GM21737 (cell line): Measurements from ENCODE around the gene HOXC6.

Experiments used
- ATAC-seq: cut with Tn5 transposase; IDR thresholded peaks from one replicate; pipeline ENCODE4 v1.9.1; 2021; ENCODE audit warnings: mild to moderate bottlenecking, moderate library complexity; ENCODE audit not compliant: unreplicated experiment

The HOXC6 gene

GRCh38 chr12:53989227-53990113, 38.8 kb upstream of the HOXC6 start:
- ATAC-seq, result no peak

GRCh38 chr12:53990311-53991076, 37.7 kb upstream of the HOXC6 start:
- ATAC-seq, result no peak

- ATAC-seq, result no peak
Measured at GRCh38 chr12:53991077-53991460, 37.2 kb upstream of the HOXC6 start.

DNA sequence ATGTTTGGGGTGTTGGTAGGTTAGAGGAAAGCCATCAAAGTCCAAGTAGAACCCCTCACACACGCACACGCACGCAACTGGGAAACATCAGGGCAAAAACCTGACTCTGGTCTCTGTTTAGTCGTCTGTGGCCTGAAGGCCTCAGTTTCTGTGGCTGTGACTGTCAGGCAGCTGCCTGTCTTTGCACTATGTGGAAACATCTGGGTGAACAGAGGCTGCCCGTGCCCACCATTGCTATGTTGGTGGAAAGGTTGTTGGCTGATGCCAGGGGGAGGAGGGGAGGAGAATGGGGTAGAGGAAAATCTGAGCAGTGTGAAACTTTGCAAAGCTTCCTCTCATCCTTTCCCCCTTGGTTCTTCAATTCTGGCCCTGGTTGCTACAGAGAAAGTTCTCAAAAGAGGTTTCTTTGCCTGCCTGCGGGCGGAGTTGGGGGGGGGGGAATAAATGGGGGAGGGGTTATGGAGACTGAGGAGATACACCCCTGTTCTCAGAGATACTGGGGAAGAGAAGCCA, 35.8 kb upstream of the HOXC6 start:
- ATAC-seq, result no peak

DNA sequence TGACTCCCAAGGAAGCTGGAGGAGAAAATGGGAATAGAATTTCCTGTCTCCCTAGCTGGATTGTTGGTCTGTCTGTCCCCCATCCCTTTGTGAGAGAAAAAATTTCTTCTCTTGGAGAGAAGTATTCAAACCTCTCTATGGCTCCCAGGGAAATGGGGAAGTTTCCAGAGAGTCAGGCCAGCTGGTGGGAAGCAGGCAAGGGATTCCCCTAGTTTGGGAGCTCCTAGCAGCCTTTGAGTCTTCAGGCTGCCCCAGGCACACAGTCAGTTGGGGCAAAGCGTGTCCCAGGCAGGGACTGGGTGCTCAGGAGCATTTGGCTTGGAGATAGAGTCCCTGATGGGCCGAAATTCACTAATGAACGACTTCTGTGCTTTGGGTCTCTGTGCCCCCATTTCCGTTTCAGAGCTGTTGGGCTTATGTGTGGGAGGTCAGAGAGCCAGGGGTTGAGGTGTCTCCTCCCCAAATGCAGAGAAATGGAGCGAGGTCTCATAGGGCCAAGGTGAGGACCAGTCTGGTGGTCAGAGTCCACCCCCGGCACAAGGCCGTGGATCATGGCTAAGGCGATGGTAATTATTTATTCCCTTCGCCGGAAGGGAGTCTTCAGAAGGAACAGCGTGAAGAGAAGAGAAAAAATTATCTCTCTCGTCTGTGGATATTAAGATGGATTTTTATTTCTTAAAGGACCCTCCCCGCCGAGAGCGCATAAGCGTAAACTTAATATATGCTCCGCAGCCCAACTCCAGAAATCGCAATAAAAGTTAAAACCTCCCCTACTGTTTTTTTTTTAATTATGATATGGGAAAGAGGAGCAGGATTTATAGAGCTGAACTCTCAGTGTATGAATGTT, 34.9 kb upstream of the HOXC6 start:
- ATAC-seq, result no peak

- ATAC-seq, result no peak
Measured at GRCh38 chr12:53994009-53994263, 34.3 kb upstream of the HOXC6 start.

GRCh38 chr12:53994264-53995001, 33.8 kb upstream of the HOXC6 start:
- no peak for ATAC-seq

GRCh38 chr12:53995002-53995377, 33.2 kb upstream of the HOXC6 start:
- no peak for ATAC-seq

GRCh38 chr12:53995378-53996239, 32.6 kb upstream of the HOXC6 start:
- no peak for ATAC-seq

DNA sequence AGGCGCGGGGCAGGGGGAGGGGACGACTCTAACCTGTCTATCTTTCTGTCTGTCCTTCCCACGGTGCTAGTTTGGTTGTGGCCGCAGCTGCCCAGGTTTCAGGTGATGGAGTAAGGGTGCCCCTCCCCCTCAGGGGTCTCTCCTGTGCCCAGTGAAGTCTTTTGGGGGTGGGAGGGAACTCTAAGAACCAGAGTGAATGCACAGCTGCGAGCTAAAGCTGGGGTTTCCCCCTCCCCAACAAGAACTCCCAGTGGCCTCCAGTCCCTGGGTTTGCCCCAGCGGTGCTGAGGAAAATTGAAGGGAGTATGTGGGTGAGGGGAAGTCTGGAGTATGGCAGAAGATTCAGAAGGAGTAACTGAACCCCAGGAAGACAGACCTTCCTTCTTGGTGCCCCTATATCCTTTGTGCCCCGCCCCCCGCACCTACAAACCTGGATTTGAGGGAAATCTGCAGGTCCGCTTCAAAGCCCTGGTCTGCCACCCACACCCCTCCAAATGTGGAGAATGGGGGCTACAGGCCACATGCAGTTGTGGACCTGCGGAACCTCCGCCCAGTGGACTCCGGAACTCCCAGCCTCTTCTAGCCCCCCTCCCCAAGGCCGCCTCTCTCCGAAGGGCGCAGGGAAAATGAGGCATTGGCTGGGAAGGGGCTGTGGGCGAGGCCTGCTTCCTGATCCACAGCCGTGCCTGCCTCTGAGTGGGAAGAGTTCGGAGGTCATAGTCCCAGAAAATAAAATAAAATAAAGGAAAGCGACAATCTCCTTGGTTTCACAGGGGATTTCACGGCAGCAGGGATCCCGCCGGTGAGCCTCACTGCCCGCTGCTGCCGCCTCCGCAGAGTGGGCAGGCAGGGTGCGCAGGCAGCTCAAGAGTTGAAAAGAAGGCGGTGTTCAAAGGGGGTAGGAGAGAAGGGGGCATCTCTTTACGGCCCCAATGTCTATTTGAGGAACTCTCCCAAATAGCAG, 31.7 kb upstream of the HOXC6 start:
- no peak for ATAC-seq

DNA sequence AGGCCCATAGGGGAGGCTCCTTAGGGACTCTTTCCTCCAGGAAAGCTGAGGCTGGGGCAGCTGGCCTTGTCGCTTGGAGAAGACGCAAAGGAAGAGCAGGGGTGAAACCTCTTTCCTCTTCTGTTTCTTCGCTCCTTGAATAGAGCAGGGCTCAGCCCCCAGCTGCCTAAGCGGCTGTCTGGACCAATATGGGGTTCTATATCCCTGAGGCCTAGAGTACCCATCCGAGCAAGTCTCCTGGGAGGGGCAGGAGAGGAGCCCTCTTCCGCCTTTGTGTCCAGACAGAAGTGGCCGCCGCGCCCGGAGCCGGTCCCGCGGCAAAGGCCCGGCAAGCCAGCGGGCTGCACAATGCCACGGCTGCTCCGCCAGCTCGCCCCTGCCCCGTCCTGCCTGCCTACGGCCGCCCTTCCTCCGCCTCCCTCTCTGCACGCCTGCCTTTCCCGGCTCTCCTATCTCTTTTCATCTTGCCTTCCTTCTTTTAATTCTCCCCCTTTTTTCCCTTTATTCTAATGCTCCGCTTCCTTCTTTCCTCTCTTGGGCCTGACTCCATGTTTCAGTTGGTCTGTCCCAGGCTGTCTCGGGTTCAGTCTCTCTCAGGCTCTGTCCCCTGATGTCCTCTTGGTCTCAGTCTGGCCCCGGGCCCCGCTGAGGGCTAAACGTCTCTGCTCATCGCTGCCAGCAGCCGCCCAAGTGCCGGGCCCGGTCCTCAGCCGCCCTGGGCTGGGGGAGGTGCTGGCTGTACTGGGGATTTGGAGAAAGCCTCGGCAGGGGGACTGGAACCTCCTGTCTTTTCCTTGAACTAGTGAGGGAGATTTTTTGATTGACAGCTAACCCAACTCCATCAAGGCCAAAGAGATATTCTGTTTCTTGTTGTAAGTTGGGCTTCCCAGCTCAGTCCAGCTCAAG, 30.8 kb upstream of the HOXC6 start:
- no peak for ATAC-seq

DNA sequence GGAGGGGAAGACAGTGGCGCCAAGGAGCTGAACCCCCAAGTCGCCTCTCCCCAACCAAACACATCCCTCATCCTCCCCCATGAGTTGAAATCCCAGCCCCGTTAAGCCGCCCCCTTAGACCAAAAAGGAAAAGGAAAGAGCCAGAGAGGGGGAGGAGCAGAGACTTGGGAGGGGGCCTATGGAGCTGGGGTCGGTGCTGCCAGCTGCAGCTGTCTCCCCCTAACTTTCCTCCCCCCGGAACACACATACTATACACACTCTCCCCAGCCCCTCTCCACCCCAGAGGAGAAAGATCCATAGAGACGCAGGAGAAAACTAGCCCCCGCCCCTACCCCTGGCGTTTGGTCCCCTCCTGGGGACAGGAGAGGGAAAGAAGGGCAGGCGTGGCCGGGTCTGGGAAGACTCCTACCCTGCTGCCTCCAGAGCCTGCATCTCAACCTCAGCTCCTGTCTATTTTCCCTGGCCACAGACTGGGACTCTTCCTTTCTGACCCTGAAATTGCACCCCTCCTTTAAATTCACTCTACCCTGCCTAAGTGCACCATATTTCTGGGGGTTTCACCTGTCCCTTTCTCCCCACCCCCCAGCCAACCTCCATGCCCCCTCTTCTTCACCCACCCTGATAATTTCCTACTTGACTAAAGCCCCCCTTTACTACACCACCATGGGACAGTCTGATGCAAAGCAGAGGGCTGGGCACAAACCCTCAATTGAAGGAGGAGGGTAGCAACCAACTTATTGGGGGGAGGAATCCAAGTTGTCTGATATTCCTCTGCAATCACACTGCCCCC, 29.9 kb upstream of the HOXC6 start:
- no peak for ATAC-seq

DNA sequence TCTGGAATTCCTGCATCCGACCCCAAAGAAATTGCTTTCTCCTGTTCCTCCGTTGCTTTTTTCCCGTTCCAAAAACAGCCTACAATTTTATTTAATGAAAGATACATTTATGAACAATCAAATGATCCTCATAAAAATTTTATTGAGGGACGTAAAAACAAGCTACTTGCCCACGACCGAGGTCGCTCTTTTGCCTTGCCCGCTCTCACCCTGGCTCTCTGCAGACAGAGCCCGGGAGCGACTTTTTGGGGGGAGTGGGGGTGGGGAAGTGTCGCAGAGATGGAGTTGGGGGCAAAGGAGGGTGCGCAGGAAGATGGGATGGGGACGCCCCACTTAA, 29.4 kb upstream of the HOXC6 start:
- ATAC-seq, result no peak

DNA sequence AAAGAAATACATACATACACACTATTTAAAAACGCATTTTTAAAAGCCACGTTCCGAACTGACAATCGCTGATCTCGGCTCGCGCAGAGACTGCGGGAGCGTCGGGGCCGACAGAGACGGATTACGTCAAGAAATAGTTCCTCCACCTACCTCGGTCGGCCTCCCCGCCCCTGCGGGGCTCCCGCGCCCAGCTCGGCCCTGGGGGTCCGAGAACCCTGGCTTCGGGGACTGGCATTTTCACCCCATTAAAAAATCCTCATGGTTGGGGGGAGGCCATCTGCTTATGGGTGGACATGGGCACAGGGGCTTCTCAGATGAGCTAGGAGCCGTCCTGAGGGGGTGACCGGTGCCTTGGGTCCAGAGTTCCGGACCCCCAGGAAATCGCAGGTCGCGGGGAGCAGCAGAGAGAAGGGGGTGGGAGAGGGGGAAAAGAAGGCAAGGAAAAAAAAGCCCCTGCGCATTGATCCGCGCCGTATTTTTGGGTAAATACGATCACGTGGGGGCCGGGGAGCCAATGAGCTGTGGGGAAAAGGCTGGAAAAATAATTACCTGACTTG, 28.6 kb upstream of the HOXC6 start:
- ATAC-seq, result no peak

DNA sequence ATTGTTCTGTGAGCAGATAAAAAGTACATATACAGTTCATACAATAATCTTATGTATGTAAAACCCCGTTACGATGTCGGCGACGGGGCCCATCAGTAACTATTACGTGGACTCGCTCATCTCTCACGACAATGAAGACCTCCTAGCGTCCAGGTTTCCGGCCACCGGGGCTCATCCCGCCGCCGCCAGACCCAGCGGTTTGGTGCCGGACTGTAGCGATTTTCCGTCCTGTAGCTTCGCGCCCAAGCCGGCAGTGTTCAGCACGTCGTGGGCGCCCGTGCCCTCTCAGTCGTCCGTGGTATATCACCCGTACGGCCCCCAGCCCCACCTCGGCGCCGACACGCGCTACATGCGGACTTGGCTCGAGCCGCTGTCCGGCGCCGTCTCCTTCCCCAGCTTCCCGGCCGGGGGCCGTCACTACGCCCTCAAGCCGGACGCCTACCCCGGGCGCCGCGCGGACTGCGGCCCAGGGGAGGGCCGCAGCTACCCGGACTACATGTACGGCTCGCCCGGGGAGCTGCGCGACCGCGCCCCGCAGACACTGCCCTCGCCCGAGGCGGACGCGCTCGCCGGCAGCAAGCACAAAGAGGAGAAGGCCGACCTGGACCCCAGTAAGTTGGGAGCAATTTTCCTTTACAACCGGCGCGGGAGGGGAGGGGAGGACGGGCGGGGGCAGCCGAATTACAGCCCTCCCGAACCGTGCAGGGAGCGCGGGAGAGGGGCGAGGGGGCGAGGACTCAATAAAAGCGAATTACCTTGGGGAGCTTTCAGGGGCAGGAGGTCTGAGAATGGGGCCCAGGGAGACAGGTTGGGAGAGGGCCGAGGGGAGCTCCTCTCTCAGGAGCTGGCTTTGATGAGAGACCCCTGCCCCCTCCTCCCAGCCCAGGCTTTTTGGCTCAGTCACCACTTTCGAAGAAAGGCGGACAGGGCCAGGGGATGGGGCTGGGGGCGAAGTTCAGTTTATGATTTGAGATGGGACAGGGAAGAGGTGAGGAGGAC, 27.8 kb upstream of the HOXC6 start, which contains the start of gene HOXC9:
Gene HOXC9 (plus strand): TSS at position 46 of the 999 bp plus-strand sequence. CDS start 28 bp downstream, at position 74.
- no peak for ATAC-seq
